PFSK-1 (cell line): Measurements from ENCODE around the gene ZNF664.

ENCODE experiments used
- FOXP2 ChIP-seq: optimal IDR thresholded peaks from 2 replicates; pipeline ENCODE3; 2011; ENCODE audit warnings: borderline replicate concordance, control low read depth, inconsistent platforms; ENCODE audit not compliant: insufficient read depth; ENCODE audit errors: extremely low read length, extremely low read depth
- POLR2AphosphoS5 ChIP-seq: IDR thresholded peaks from 2 replicates; pipeline ENCODE4 v1.6.1; 2012; ENCODE audit warnings: low read depth, mild to moderate bottlenecking, control low read depth, low read length, moderate library complexity
- REST ChIP-seq, 2 experiments: IDR thresholded peaks; 2 replicates each; pipeline versions ENCODE4 v1.6.1 to v1.8.0; 2011 to 2012; ENCODE audit warnings: low read depth in 2 of 2, low read length in 2 of 2, control low read depth in 1 of 2, inconsistent platforms in 1 of 2, mild to moderate bottlenecking in 1 of 2, moderate library complexity in 1 of 2; ENCODE audit not compliant: insufficient read depth in 1 of 2
- SIN3A ChIP-seq: IDR thresholded peaks from 2 replicates; pipeline ENCODE4 v1.6.1; 2012; ENCODE audit warnings: mild to moderate bottlenecking, low read length, moderate library complexity, borderline replicate concordance; ENCODE audit not compliant: insufficient read depth
- TAF1 ChIP-seq: IDR thresholded peaks from 2 replicates; pipeline ENCODE4 v1.6.1; 2012; ENCODE audit warnings: low read length, control low read depth, borderline replicate concordance; ENCODE audit not compliant: insufficient read depth

The ZNF664 gene

GRCh38 chr12:123971449-123971769, 1.6 kb upstream of the ZNF664 start:
- TF ChIP-seq SIN3A = no peak
- no peak for TF ChIP-seq REST (IDR thresholded peaks at IDR 0.05; ENCODE audit: insufficient read depth in 1 of 2, low read depth in 2 of 2, low read length in 2 of 2)
- TF ChIP-seq FOXP2 = no peak
- TF ChIP-seq POLR2AphosphoS5 = no peak
- no peak for TF ChIP-seq TAF1

- TF ChIP-seq POLR2AphosphoS5 = no peak
- no peak for TF ChIP-seq SIN3A
- no peak for TF ChIP-seq REST (IDR thresholded peaks at IDR 0.05; ENCODE audit: insufficient read depth in 1 of 2, low read depth in 2 of 2, low read length in 2 of 2)
- TF ChIP-seq FOXP2 = no peak
- TF ChIP-seq TAF1 = no peak
Observed at GRCh38 chr12:123971770-123972456, 1.1 kb upstream of the ZNF664 start.

GRCh38 chr12:123973552-123974341, 732 bp downstream of the ZNF664 start:
- TF ChIP-seq POLR2AphosphoS5 = no peak
- TF ChIP-seq FOXP2 = no peak
- TF ChIP-seq SIN3A = no peak
- peak; percentile 59 to 62; a peak in 2 of 4 replicates for TF ChIP-seq REST (IDR thresholded peaks at IDR 0.05; ENCODE audit: insufficient read depth in 1 of 2, low read depth in 2 of 2, low read length in 2 of 2)

GRCh38 chr12:123976227-123976826, 3.3 kb downstream of the ZNF664 start:
- TF ChIP-seq SIN3A (no peak), REST (IDR thresholded peaks at IDR 0.05; ENCODE audit: insufficient read depth in 1 of 2, low read depth in 2 of 2, low read length in 2 of 2) (no peak), FOXP2 (no peak), TAF1 (no peak), POLR2AphosphoS5 (no peak)
